Mucosa of rectum (tissue), 2 donors: ENCODE data around the gene NOLC1.

Experiments used
- H3K27ac ChIP-seq, 2 donors: one replicate each; pipeline ENCODE4 v1.7.0; 2013; ENCODE audit warnings: inconsistent platforms in 2 of 2, low read depth in 2 of 2, low read length in 2 of 2
- H3K27me3 ChIP-seq, 2 donors: one replicate each; pipeline ENCODE4 v1.7.0; 2013; ENCODE audit warnings: low read length in 2 of 2; ENCODE audit not compliant: control insufficient read depth in 2 of 2, insufficient read depth in 2 of 2
- H3K36me3 ChIP-seq, 2 donors: one replicate each; pipeline ENCODE4 v1.7.0; 2013; ENCODE audit warnings: low read length in 2 of 2; ENCODE audit not compliant: control insufficient read depth in 2 of 2, insufficient read depth in 2 of 2
- H3K4me1 ChIP-seq, 2 donors: one replicate each; pipeline ENCODE4 v1.7.0; 2013; ENCODE audit warnings: low read length in 2 of 2, mild to moderate bottlenecking in 1 of 2; ENCODE audit not compliant: control insufficient read depth in 2 of 2, insufficient read depth in 2 of 2
- H3K4me3 ChIP-seq, 2 donors: one replicate each; pipeline ENCODE4 v1.7.0; 2013; ENCODE audit warnings: low read length in 2 of 2
- H3K9ac ChIP-seq, 2 donors: one replicate each; pipeline ENCODE4 v1.7.0; 2013; ENCODE audit warnings: low read length in 2 of 2, low read depth in 1 of 2, mild to moderate bottlenecking in 1 of 2
- H3K9me3 ChIP-seq, 2 donors: one replicate each; pipeline ENCODE4 v1.7.0; 2013; ENCODE audit warnings: low read length in 2 of 2; ENCODE audit not compliant: control insufficient read depth in 2 of 2
- donor health status: healthy.
- donor health status: Normal muscosa, but diverticular disease.

Gene NOLC1

GRCh38 chr10:102200751-102201640 is 48.8 kb downstream of the NOLC1 start:
- Histone ChIP-seq H3K36me3 (no peaks in the 10 kb centered on the region), H3K4me3 (no peak overlapping the region), H3K9me3 (no peaks in the 10 kb centered on the region), H3K4me1 (no peaks in the 10 kb centered on the region), H3K27me3 (no peaks in the 10 kb centered on the region), H3K9ac (no peak overlapping the region), H3K27ac (no peak overlapping the region)

DNA sequence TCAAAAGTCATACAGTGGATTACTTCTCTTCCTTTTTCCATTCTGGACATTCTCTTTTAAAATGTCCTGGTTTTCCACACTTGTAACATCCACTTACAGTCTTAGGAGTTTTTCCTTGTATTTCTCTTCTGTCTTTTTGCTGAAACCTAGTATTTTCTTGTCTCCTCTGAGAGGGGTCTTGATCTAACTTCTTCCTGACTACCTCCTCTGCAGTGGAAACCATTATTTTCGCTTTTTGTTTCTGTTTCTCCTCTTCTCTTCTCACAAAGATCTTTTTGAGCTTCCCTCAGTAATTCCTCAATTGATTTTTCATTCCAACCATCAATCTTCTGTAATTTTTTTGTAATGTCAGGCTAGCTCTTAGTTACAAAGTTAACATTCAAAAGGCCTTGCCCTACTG is 50.2 kb downstream of the NOLC1 start:
- no peaks in the 10 kb centered on the region for H3K36me3 ChIP-seq
- no peaks in the 10 kb centered on the region for H3K9me3 ChIP-seq

DNA sequence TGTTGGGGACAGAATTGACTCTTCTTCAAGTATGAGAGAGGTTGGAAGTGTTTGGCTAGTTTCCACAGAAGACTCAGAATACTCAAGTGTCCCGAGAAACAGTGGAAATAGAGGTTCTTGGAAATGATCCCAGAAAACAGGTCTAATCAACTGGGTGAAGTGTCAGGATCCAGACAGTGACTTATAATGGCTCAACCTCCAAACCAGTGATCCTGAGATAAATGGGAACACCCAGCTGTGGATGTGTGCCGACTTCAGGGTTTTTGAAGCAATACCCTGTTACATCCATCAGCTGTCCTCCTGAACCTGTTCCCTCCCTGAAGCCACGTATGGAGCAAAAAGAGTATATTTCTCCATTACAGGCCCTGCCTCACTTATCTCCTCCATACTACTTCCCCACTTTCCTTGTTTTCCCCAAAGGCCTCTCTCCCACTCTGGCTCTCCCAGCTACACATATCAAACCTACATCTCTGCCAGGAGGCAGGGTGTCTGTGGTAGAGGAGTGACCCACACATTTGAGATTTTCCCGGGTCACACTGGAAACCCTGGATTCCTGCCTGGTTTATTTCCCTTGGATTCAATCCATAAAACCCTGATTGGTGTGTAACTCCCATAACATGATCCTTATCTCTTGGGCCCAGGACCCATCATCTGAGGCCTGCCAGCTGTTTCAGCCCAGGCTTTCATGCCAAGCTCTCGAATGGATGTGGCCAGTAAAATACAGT is 56.3 kb downstream of the NOLC1 start:
- Histone ChIP-seq H3K27me3 (no peaks in the 10 kb centered on the region), H3K9ac (no peak overlapping the region), H3K27ac (no peak overlapping the region), H3K9me3 (no peaks in the 10 kb centered on the region), H3K4me3 (no peak overlapping the region), H3K4me1 (no peaks in the 10 kb centered on the region), H3K36me3 (no peaks in the 10 kb centered on the region)

More for the DNA sequence above, 50.2 kb downstream of the NOLC1 start:
- no peak overlapping the region for H3K9ac ChIP-seq
- no peaks in the 10 kb centered on the region for H3K4me1 ChIP-seq
- H3K27ac ChIP-seq = no peak overlapping the region
- no peaks in the 10 kb centered on the region for H3K27me3 ChIP-seq
- H3K4me3 ChIP-seq = no peak overlapping the region

DNA sequence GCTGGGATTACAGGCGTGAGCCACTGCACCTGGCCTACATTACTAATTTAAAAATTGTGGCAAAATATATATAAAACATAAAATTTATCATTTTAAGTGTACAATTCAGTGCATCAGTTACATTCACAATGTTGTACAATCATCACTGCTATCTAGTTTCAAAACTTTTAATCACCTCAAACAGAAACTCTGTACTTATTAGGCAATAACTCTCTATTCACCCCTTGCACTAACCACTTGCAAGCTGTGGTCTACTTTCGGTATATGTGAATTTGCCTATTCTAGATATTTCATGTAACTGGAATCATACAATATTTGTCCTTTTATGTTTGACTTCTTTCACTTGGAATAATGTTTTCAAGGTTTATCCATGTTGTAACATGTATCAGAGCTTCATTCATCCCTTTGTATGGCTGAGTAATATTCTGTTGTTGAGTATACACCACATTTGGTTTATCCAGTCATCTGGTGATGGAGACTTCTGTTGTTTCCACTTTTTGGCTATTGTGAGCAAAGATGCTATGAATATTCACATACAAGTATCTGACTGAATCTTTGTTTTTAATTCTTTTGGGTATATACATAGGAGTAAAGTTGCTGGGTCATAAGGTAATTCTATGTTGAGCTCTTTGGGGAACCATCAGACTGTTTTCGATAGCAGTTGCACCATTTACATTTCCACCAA is 59.6 kb downstream of the NOLC1 start:
- Histone ChIP-seq H3K9ac (no peak overlapping the region), H3K27ac (no peak overlapping the region), H3K36me3 (no peaks in the 10 kb centered on the region), H3K4me1 (no peaks in the 10 kb centered on the region), H3K9me3 (no peaks in the 10 kb centered on the region), H3K27me3 (no peaks in the 10 kb centered on the region), H3K4me3 (no peak overlapping the region)
